Mucosa of stomach (tissue), 1 donor: Measurements from ENCODE around the gene SLC49A3.
"Not testable (repeated sequence)": the region's sequence is repeated elsewhere in the genome, so short reads cannot be mapped to it uniquely, and the experiment has no call there.

Experiments used
- H3K27me3 ChIP-seq: one replicate; pipeline ENCODE4 v1.7.0; 2013; ENCODE audit warnings: mild to moderate bottlenecking, low read length; ENCODE audit not compliant: control insufficient read depth, insufficient read depth
- H3K36me3 ChIP-seq: one replicate; pipeline ENCODE4 v1.7.0; 2013; ENCODE audit warnings: low read length; ENCODE audit not compliant: control insufficient read depth, insufficient read depth
- H3K4me1 ChIP-seq: one replicate; pipeline ENCODE4 v1.7.0; 2013; ENCODE audit warnings: mild to moderate bottlenecking, low read length; ENCODE audit not compliant: control insufficient read depth, insufficient read depth
- H3K4me3 ChIP-seq: one replicate; pipeline ENCODE4 v1.7.0; 2013; ENCODE audit warnings: low read length
- H3K9ac ChIP-seq: one replicate; pipeline ENCODE4 v1.7.0; 2013; ENCODE audit warnings: mild to moderate bottlenecking, low read length, moderate library complexity
- H3K9me3 ChIP-seq: one replicate; pipeline ENCODE4 v1.7.0; 2013; ENCODE audit warnings: mild to moderate bottlenecking, low read length, moderate library complexity; ENCODE audit not compliant: control insufficient read depth
- donor health status: Pancreatic carcinoma.

Gene SLC49A3

DNA sequence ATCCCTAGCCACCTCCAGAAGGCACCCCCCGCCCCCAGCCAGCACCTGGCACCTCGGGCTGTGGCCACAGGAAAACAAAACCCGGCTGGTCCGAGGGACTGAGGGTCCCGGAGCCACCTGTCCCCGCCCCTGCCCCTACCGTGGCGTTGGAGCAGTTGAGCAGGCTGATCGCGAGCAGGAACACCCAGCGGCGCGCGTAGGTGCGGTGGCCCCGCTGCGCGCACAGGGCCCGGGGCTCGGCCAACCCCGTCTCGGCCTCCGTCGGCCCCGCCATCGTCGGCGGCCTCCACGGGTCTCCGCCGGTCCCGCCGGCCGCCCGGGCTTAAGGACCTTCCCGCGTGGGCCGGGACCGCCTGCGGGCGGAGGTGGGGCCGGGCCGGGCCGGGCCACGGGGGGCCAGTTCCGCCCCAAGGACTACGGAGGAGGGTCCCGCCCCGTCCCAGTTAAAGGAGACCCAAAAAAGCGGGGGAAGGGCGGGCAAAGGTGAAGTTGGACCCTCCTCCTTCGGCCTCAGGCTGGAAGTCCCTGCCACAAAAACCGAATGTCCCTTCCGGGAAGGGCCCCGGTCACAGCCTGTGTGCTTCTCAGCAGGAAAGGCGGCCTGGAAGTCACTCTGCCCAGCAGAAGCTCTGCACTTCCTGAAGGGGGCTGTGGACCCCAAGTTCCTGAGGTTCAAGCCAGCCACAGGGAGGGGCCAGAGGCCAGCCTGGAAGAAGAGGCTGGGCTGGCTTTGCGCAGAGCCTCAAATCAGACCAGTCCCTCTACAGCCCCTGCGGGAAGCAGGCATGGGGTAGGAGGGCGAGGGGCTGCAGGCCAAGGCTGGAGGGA is at the start of gene SLC49A3:
Gene SLC49A3 (minus strand): TSS at position 298 of the 828 bp plus-strand sequence. CDS start 24 bp downstream, at position 274.
- Histone ChIP-seq H3K36me3 (no peaks in the 10 kb centered on the region), H3K9me3 (no peaks in the 10 kb centered on the region), H3K9ac (peak within 1 kb of the TSS; percentile 70), H3K4me1 (peaks cover 46% of the 10 kb centered on the region), H3K27me3 (peaks cover 3% of the 10 kb centered on the region), H3K4me3 (peak within 1 kb of the TSS; percentile 64)

DNA sequence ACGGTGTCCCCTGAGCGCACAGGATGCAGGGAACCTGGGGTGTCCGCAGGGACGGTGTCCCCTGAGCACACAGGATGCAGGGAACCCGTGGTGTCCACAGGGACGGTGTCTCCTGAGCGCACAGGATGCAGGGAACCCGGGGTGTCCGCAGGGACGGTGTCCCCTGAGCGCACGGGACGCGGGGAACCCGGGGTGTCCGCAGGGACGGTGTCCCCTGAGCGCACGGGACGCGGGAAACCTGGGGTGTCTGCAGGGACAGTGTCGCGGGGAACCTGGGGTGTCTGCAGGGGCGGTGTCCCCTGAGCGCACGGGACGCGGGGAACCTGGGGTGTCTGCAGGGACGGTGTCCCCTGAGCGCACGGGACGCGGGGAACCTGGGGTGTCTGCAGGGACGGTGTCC is 47.6 kb upstream of the SLC49A3 start:
- H3K4me3 ChIP-seq, H3K36me3 ChIP-seq, H3K9ac ChIP-seq, H3K9me3 ChIP-seq, H3K27me3 ChIP-seq: not testable (repeated sequence)
- H3K4me1 ChIP-seq: peaks cover 11% of the 10 kb centered on the region

DNA sequence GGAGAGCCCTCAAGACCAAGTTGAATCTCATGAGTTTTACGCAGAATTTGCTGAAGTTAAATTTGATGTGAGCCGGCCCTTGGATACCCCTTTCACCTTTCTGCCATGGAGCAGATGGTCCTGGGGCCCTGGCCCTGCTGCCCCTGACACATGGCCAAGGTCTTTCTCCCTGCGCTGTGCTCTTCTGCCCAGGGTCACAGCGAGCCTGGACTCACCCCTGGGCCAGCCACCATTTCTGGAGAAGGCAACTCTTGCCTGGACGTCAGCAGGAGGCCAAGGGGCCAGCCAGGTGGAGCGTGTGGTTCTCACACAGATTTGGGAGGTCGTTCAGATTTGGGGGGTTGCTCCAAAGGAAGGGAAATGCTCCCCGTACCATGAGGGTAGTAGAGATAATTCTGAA is 46.6 kb upstream of the SLC49A3 start:
- Histone ChIP-seq H3K9me3 (no peaks in the 10 kb centered on the region), H3K4me3 (no peak overlapping the region), H3K27me3 (no peaks in the 10 kb centered on the region), H3K9ac (no peak overlapping the region), H3K4me1 (peaks cover 11% of the 10 kb centered on the region), H3K36me3 (peaks cover 9% of the 10 kb centered on the region)

DNA sequence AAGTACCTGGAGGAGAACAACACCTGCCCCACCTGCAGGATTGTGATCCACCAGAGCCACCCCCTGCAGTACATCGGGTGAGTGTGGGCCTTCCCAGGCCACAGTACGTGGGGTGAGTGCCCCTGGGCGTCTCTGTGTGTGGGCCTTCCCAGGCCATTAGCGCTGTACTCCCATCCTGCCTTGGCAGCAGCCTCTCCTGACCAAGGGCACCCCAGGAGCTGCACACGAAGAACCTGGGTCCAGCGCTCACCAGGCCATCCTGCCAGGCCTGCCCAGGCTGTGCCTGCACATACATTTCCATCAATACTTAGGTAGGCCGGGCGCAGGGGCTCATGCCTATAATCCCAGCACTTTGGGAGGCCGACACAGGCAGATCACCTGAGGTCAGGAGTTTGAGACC is 46.0 kb upstream of the SLC49A3 start:
- Histone ChIP-seq H3K27me3 (no peaks in the 10 kb centered on the region), H3K36me3 (peaks cover 9% of the 10 kb centered on the region), H3K9ac (no peak overlapping the region), H3K9me3 (no peaks in the 10 kb centered on the region), H3K4me3 (no peak overlapping the region), H3K4me1 (peaks cover 11% of the 10 kb centered on the region)

DNA sequence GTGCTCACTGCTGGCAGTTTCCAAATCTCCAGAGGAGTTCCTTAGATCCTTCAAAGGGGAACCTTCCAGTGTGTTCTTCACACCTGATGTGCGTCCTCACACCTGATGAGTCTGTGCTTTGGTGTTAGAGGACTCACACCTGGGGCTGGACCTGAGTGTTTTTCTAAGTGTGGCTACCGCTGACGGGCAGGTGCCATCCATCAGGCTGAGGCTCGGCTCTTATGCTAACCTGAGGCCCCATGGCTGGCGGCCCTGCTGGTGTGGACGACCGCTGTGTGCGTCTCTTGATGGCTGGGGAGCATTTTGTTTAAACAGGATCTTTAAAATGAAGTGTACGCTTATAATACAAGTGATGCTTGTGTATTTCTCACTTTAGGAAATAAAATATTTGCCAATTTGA is 45.1 kb upstream of the SLC49A3 start:
- peaks cover 8% of the 10 kb centered on the region for H3K4me1 ChIP-seq

DNA sequence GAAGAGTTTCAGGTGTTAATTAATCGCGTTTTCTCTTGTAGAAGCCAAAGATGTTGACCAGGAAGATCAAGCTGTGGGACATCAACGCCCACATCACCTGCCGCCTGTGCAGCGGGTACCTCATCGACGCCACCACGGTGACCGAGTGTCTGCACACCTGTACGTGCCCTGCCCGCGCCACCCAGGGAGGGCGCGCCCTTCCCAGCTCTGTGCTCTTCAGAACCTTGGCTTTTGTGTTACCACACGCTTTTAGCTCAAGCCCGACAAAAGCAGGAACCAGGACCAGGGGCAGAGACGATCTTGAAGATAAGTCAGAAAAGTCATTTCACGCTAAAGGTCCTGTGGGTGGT is 44.7 kb upstream of the SLC49A3 start:
- no peaks in the 10 kb centered on the region for H3K9me3 ChIP-seq
- no peaks in the 10 kb centered on the region for H3K27me3 ChIP-seq
- H3K9ac ChIP-seq: no peak overlapping the region
- peaks cover 4% of the 10 kb centered on the region for H3K4me1 ChIP-seq
- H3K4me3 ChIP-seq: no peak overlapping the region
- peaks cover 9% of the 10 kb centered on the region for H3K36me3 ChIP-seq

More for the DNA sequence above, 45.1 kb upstream of the SLC49A3 start:
- Histone ChIP-seq H3K27me3 (no peaks in the 10 kb centered on the region), H3K36me3 (peaks cover 9% of the 10 kb centered on the region), H3K4me3 (no peak overlapping the region), H3K9me3 (no peaks in the 10 kb centered on the region), H3K9ac (no peak overlapping the region)

DNA sequence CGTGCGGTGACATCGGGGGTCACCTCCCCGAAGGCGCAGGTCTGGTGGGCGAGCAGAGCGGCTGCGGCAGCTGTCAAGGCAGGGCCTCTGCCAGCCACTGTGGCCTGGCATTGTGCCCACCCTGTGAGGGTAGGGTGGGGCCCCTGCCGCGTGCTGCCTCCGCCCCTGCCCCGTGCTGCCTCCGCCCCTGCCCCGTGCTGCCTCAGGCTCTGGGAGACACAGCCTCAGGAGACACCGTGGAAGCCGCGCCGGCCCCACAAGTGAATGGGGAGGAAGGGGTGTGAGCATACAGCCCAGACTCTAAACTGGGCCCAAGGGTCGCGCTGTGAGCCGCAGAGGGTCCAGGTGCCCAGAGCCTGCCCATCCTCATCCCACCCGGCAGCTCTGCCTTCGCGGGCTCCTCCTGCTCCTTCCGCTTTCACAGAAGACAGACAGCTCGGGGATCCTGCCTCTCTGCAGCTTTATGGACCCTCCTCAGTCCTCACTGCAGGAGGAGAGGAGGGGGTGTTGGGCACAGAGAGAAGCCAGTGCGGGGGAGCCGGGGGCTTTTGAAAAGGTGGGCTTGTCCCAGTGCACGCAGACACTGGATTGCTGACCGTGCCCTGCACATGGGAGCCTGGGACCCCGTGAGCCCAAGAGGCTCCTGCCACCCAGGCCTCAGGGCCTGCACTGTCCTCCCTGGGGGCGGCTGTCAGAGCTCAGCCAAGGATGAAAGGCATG is 44.1 kb upstream of the SLC49A3 start:
- H3K9me3 ChIP-seq: no peaks in the 10 kb centered on the region
- H3K9ac ChIP-seq: no peak overlapping the region
- H3K27me3 ChIP-seq: no peaks in the 10 kb centered on the region
- H3K4me1 ChIP-seq: peaks cover 4% of the 10 kb centered on the region
- peaks cover 7% of the 10 kb centered on the region for H3K36me3 ChIP-seq
- H3K4me3 ChIP-seq: no peak overlapping the region

DNA sequence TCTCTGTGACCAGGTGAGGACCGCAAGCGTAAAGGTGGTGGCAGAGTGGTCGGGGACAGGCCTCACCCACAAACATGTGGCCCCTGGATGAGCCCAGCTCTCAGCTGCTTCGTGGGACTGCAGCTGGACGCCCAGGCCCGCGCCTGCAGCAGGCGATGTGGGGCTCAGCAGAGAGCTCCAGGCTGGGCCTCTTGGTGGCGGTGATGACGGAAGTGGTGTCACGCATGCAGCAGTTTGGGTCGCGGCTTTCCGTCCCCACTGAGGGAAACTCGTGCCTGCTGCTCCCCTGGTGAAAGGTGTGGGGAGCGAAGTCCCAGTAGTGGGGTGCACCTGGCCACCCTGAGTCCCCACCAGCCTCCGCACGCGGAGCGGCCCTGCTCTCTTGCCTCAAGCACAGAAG is 43.5 kb upstream of the SLC49A3 start:
- Histone ChIP-seq H3K4me1 (peaks cover 4% of the 10 kb centered on the region), H3K9me3 (no peaks in the 10 kb centered on the region), H3K36me3 (peaks cover 5% of the 10 kb centered on the region), H3K27me3 (no peaks in the 10 kb centered on the region), H3K9ac (no peak overlapping the region), H3K4me3 (no peak overlapping the region)

DNA sequence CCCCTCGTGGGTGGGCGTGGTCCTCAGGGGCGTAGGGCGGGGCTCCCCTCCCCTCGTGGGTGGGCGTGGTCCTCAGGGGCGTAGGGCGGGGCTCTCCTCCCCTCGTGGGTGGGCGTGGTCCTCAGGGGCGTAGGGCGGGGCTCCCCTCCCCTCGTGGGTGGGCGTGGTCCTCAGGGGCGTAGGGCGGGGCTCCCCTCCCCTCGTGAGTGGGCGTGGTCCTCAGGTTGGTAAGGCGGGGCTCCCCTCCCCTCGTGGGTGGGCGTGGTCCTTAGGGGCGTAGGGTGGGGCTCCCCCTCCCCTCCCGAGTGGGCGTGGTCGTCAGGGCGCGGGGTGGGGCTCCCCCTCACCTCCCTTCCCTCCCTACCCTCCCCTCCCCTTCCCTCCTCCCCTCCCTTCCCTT is 43.0 kb upstream of the SLC49A3 start:
- H3K9ac ChIP-seq, H3K36me3 ChIP-seq, H3K27me3 ChIP-seq, H3K9me3 ChIP-seq, H3K4me3 ChIP-seq, H3K4me1 ChIP-seq: not testable (repeated sequence)

DNA sequence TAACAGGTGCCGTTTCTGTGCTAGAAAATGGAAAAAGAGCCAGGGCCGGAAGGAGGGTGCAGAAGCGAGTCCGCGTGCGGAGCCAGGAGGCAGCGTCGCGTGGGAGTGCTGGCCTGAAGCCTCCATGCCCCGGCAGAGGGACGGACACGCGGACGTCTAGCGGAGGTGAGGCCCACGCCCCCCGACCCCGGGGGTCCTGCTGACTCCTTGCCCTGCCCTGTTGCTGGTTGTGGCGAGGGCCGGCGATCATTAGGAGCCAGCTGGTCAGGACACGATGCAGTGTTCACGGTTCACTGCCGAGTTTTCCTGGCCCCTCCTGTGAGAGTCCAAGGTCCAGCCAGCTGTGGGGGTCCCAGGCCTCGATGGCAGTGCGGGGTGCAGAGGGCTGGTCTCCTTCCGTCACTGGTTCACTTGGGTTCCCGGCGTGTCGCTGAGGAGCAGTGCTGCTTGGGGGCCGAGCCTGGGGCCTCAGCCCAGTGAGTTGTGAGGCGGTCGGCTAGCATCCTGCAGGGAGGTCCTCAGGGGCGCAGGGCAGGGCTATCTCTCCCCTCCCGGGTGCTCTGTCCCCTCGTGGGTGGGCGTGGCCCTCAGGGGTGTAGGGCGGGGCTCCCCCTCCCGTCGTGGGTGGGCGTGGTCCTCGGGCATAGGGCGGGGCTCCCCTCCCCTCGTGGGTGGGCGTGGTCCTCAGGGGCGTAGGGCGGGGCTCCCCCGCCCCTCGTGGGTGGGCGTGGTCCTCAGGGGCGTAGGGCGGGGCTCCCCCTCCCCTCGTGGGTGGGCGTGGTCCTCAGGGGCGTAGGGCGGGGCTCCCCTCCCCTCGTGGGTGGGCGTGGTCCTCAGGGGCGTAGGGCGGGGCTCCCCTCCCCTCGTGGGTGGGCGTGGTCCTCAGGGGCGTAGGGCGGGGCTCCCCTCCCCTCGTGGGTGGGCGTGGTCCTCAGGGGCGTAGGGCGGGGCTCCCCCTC is 42.3 kb upstream of the SLC49A3 start:
- H3K36me3 ChIP-seq, H3K4me3 ChIP-seq, H3K9ac ChIP-seq, H3K4me1 ChIP-seq, H3K27me3 ChIP-seq, H3K9me3 ChIP-seq: not testable (repeated sequence)

DNA sequence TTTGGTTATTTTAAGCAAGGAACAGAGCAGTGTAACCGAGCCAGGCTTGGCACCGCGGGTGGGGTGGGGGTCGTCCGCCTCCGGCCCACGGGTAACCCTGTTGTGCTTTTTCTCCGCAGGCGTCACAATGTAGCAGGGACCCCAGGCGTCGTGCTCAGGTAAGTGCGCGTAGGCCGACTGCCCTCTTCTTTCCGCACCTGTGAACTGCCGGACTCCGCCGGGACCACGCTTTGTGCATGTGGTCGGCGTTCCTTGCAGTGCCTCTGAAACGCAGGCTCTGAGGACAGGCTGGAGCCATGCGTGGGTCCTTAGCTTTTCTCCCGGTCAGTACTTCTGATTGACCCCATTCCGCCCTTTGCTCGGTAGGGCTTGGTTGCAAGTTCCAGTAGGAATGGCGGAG is 41.6 kb upstream of the SLC49A3 start:
- Histone ChIP-seq H3K9me3 (no peaks in the 10 kb centered on the region), H3K4me3 (no peak overlapping the region), H3K4me1 (peaks cover 4% of the 10 kb centered on the region), H3K36me3 (peaks cover 5% of the 10 kb centered on the region), H3K9ac (no peak overlapping the region), H3K27me3 (no peaks in the 10 kb centered on the region)
